GM19025 (cell line): ENCODE results near the gene WDFY3.

Experiments
- ATAC-seq: cut with Tn5 transposase; IDR thresholded peaks from one replicate; pipeline ENCODE4 v1.9.1; 2021; ENCODE audit warnings: mild to moderate bottlenecking, low read depth, moderate library complexity; ENCODE audit not compliant: unreplicated experiment

WDFY3 gene

DNA sequence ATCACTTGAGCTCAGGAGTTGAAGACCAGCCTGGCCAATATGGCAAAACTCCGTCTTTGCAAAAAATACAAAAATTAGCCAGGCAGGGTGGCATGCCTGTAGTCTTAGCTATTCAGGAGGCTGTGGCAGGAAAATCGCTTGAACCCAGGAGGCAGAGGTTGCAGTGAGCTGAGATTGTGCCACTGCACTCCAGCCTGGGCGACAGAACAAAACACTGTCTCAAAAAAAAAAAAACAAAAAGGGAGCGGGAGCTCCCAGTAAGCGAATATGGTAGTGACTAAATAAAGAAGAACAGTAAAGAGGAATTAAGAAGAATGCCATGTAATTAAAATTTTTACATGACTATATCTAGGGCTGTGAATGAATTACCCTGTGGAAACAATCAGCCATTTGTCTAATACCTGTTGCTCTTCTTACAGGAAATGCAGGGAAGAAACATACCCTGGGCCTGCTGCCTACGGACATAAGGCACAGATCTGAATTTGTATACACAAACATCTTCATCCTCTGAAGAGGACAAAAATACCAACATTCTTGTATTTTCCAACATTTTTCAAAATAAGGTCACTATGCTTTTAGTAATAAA is 11.4 kb downstream of the WDFY3 start:
- no peak for ATAC-seq

DNA sequence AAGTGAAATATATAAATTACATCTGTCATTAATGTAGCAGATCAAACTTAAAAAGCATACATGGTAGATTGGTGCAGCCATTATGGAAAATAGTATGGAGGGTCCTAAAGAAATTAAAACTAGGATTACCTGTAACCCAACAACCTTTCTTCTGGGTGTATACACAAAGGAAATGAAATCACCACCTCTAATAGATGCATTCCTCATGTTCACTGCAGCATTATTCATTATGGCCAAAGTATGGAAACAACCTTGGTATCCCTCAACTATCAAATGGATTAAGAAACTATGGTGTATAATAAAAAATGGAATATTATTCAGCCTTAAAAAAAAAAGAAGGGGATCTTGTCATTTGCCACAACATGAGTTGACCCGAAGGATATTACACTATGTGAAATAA is 13.7 kb downstream of the WDFY3 start:
- ATAC-seq, result no peak

DNA sequence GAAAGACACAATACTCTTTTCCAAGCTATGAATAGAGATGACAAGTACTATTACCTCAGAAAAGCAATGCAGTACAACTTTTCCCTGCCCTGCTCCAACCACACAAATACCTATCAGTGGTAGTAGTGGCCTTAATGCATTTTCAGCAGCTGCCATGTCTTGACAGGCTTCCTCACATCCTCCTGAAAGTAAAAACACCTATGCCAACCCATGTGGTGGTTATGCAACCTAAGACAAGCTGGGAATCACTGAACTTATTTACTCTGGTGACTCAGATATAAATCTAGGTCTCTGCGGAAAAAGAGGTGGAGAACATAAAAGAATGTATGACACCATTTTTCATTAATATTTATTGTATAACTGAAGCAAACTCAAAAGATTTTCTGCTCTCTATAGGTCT is 14.5 kb downstream of the WDFY3 start:
- ATAC-seq, result no peak

DNA sequence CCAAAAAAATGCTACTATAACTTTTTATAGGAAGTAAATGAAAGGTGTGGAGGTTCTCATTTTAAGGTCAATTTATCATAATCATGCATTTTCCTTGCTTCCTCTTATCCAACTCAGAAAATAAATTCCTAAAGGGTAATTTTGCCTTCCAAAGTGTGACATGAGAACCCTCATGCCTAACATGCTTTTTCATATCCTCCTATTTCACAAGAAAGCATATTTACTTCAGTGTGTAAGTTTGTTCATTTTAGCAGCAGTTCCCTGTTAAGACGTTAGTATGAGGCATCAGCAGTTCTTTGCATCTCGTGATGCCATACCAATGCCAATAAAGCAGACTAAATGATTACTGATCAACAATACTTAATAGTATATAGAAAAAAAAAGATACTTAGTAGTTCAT is 18.4 kb downstream of the WDFY3 start:
- ATAC-seq, result no peak

DNA sequence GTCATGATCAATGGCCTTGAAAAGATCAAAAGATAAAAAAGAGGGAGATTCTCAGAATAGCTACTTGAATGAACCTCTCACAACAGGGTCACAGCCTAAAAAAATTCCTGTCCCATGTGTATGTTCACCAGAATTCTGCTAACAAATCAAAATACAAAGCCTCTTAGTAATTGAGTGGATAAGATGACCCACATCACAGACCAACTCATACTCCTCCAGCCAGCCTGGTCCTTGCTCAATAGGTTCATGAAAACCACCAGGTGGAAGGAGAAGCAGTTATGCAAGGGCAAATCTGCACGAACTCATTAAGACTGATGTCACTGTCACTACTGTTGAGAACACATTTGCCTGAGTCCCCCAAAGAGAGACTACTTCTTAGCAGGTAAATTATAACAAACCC is 21.5 kb downstream of the WDFY3 start:
- ATAC-seq, result no peak

DNA sequence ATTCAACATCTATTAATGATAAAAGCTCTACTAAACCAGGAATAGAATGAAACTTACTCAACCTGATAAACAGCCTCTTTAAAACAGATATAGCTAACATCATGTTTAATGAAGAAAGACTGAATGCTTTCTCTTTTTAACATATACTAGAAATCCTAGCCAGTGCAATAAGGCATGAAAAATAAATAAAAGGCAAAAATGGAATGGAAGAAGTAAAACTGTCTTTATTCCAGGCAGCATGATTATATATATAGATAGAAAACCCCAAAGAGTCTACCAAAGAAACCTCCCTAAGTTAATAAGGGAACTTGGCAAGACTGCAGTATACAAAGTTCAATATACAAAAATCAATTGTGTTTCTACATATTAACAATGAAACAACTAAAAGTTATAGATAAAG is 25.5 kb downstream of the WDFY3 start:
- no peak for ATAC-seq

DNA sequence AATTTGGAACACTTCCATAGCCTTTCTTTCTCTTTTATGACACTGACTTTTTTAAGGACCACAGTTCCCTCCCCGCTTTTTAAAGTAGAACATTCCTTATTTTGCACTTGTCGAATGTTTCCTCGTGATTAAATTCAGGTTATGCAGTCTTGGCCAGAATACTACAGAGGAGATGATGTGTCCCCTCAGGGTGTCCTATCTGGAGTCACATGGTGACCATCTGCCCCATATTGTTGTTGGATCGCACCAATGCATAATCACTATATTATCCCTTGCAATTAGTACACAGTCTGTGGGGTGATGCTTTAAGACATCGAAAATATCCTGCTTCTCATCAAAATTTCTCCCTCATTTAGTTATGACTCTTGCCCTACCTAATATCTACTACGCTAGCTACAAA is 27.4 kb downstream of the WDFY3 start:
- ATAC-seq, result no peak

DNA sequence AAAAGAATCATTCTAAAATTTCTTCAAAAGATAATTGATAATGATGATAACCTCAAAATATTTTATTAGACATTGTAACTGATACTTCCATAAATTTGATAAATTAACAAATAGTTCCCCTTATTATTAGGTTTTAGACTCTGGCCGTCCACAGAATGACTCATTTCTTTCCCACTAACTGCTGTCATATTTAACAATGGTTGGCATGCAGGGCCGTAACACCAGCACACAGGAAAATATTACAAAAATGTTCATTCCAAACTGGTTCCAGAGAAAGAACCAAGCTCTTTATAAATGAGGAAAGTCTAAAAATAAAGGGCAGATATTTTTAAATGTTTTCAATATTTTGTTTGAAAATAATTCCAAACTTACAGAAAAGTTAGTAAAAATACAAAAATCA is 28.2 kb downstream of the WDFY3 start:
- ATAC-seq, result no peak

DNA sequence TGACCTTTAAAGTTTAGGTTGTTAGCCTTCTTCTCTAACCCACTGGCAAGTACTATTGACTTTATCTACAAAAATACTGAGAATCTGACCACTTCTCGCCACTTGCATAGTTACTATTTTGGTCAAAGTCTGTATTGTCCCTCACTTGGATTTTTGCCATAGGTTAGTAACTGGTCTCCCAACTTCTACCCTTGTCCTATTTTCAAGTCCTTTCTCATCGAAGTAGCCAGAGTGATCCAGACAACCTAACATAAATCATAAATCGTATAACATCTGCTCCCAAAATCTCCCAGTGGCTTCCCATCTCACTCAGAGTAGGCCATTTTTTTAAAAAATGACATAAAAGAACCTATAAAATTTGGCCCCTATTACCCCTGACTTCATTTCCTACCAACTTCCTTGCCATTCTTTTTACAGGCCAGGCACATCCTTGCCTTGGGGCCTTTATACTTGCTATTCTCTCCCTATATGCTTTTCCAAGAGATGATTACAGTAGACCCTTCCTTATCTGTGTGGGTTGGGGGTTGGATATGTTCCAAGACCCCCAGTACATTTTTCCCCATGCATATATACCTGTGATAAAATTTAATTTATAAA is 29.0 kb downstream of the WDFY3 start:
- ATAC-seq, result no peak

DNA sequence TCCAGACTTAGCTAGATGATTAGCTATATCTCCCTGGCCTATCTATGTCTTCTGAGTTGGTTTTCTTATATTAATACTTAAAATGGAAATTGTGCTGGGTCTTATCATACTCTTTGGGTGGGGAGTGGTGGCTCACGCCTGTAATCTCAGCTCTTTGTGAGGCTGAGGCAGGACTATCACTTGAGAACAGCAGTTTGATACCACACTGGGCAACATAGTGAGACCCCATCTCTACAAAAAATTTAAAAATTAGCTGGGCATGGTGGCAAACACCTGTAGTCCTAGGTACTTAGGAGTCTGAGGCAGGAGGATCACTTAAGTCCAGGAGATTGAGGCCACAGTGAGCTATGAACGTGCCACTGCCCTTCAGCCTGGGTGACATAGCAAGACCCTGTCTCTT is 30.4 kb downstream of the WDFY3 start:
- no peak for ATAC-seq

DNA sequence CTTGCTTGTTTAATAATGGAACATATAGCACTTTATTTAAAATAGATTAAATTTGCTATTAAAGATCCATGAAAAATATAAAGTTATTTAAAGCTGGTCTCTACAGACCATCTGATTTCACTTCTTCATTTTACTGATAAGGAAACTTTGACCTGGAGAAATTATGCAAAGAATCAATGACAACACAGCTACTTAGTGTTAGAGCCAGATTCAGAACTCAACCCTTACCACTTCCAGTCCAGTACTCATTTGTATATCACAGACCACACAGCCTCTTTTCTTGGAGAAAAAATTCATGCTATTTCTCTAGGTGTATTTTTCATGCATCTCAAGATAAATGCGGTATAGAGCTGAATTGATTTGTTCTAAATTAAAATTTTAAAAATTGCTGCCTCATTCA is 34.0 kb downstream of the WDFY3 start:
- ATAC-seq, result no peak

DNA sequence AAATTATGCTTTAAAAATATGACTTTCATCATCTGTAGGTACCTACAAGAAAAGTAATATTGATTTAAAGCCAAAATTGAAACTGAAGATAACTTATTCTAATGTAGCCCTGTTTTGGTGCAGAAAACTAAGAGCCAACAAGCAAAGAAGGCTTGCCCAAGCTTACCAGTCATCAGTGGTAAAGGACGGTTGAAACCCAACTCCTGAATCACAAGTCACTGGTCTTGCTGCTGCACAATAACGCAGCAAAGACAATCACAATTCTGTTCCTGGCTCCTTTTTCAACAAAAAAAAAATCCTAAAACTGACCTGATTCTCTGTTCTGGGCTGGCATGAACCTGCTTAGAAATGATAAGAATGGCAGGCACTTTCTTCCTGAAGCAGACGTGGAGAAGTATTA is 34.5 kb downstream of the WDFY3 start:
- ATAC-seq, result no peak

DNA sequence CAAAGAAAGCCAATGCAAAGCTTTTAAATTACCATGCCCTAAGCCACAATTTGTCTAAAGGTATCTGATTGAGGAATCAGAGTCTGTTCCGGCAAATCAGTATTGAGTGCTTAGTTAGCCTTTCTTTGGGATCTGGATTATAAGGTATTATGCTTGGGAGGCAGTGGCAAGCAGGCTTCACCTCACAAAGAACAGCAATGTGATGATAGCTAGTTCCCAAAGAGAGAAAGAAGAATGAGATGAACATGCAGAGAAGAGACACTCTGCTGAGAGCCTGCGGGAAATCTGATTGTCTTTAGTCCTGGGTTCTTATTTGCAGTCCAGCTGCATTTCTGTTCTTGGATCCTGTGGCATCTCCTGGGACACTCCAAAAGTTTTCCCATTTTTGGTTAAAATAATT is 35.2 kb downstream of the WDFY3 start:
- no peak for ATAC-seq

DNA sequence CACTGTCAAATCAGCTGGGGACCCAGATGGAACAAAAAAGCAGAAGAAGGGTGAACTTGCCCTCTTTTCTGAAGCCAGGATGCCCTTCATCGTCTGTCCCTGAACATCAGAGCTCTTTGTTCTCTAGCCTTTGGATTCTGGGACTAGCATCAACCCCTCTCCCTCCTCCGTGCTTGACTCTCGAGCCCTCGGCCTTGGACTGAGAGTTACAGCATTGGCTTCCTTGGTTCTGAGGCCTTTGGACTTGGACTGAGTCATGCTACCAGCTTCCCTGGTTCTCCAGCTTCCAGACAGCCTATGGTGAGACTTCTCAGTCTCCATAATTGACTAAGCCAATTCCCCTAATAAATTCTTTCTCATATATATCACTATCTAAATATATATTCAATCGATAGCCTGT is 38.4 kb downstream of the WDFY3 start:
- ATAC-seq, result no peak

DNA sequence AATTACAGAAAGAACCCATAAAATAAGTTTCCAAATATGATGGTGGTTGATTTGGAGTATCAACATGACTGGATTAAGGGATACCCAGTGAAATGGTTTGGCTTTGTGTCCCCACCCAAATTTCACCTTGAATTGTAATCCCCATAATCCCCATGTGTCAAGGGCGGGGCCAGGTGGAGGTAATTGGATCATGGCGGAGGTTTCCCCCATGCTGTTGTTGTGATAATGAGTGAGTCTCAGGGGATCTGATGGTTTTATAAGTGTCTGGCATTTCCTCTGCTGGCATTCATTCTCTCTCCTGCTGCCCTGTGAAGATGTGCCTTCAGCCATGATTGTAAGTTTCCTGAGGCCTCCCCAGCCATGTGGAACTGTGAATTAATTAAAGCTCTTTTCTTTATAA is 39.1 kb downstream of the WDFY3 start:
- no peak for ATAC-seq

DNA sequence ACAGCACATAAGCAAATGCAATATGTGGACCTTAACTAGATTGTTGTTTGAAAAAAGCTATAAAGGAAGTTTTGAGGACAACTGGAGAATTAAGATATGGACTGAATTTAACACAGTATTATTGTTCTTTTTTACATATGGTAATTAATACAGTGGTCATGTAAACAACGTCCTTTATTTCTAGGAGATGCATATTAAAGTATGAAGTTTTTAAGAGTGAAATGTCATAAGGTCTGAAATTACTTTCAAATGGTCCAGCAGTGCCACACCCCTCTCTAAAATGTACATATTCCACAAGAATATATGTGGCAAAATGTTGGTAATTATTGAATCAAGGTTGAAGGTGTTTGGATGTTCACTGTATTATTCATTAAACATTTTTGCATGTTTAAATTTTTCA is 40.9 kb downstream of the WDFY3 start:
- no peak for ATAC-seq

DNA sequence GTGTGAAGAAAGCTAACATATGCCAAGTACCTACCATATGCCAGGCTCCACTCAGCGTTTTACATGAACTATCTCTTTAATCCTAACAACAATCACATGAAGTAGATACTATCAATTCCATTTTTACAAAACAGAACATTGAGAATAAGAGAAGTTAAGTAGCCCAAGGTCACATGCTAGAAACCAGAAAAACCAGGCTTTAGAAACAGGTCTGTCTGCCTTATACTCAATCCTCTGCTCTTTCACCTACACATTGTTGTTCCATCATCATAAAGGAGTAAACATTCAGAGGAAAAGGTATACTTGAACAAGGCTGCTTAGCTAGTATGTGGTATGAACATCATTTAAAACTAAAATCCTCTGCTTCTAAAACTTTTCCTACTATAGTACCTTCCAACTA is 42.1 kb downstream of the WDFY3 start:
- ATAC-seq, result no peak

DNA sequence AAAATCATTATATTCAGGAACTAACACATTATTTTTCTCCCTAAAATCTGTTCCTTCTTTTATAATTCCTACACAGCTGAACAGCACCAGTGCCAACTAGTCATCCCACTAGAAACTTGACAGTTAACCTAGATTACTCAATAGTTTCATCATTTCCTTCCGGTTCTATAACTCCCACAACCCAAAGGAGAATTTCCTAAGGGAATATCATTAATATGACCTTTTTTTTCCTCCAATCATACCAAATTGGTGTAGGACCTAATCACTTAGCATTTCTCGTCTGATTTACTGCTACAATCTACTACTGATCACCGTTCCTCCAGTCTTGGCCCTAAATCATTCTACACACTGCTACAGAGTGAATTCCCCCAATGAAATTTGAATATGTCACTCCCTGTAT is 45.9 kb downstream of the WDFY3 start:
- no peak for ATAC-seq

DNA sequence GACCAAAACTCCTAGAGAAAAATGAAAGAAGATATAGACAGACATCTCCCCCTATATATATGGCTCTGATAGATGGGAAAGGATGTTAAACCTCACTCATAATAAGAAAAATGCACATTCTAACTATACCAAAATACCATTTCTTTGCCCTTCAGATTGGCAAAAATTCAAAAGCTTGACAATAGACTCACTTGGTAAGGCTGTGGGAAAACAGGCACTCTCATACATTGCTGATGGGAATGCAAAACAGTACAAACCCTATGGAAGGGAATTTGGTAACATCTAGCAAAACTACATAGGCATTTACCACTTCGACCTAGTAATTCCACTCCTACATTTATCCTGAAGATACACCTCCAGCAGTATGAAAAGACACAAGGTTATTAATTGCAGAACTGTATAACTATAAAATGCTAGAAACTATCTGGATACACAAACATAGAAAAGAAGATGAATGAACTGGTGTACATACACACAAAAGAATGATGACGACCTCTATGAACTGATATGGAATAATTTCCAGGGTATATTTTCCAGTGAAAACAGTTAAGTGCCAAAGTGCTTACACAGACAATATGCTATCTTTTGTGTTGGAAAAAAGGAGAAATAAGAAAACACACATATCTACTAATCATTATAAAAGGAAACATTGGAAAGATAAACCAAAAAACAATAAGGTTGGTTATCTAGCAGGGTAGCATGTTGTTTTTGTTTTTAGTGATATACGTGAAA is 48.5 kb downstream of the WDFY3 start:
- ATAC-seq, result no peak

DNA sequence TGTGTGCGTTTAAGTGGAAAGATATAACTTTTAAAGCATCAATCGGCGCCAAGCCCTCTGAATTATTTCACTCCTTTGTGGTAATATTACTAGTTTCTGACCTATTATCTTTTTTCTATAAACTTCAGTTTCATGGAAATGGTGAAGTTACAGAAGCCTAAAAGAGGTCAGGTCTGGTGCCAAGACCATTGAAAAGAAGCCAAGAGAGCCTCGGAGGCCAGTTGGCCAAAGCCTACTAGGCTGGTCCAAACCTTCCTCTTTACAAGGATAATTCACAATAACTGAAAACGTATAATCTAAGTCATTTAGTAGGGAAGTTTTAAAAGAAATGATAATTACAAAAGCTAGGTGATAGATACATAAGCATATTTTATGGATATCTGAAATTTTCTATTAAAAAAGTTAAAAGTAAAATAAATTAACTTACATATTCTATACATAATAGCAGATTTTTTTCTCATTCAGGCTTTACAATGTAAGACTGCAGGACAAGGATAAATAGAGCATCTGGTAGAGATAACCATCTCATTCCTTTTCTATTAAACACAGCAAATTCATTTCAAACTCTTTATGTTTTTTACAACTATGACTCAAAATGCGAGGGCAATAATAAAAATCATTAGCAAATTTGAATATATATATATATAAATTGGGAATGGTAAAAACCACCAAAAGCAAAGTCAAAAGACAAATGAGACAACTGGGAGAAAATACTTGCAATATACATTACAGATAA is 49.2 kb downstream of the WDFY3 start:
- no peak for ATAC-seq

DNA sequence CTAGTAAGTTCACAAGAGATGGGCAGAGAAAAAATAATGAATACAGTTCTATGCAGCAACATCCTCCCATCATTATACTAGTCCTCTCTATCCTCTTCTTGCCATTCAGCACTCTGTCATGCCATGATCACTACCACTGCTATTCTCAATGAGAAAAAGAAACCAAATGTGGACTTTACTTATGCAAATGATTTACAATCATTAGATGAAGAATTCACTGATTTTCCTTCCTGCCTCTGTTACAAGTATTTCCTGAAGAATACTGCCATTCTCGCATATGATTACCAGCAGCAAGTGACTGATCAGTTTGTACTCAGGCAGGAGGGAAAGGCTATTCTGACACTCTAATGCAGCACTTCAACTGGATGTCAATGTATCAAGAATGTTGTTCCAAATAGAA is 50.3 kb downstream of the WDFY3 start:
- no peak for ATAC-seq

DNA sequence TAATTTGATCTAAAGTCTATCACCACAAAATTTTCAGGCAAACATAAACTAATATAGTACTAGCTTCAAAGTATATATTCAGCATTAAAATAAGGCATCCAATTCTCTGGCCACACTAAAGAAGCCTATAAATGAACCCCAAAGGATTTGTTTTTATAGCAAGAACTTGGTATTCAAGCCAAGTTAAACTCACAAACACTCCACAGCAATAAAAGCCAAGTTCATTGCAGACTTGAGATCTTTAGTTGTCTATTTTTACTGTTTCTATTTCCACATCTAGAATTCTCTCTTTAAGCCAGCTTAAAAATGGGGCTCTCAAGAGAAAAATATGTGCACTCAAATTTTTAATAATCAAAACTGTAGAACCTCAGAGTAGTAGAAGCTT is 51.1 kb downstream of the WDFY3 start:
- ATAC-seq, result no peak
